KMS-11 (cell line): ENCODE measurements around the gene DPPA2.

Experiments used
- H2AFZ ChIP-seq: fragments of 200-600 bp; sonication (generic); 2 replicates; pipeline ENCODE4 v1.6.1; 2016; ENCODE audit warnings: antibody characterized with exemption, mixed run types, low read depth
- H3K27ac ChIP-seq: fragments of 200-600 bp; sonication (generic); 2 replicates; pipeline ENCODE4 v1.6.1; 2016; ENCODE audit warnings: mild to moderate bottlenecking, mixed run types
- H3K27me3 ChIP-seq: fragments of 200-600 bp; sonication (generic); 2 replicates; pipeline ENCODE4 v1.6.1; 2017; ENCODE audit warnings: mild to moderate bottlenecking, low read depth, mixed run types, moderate library complexity; ENCODE audit not compliant: insufficient read depth
- H3K36me3 ChIP-seq: fragments of 200-600 bp; sonication (generic); 2 replicates; pipeline ENCODE4 v1.6.1; 2017; ENCODE audit warnings: mild to moderate bottlenecking, mixed run types; ENCODE audit not compliant: insufficient read depth
- H3K4me1 ChIP-seq: fragments of 200-600 bp; sonication (generic); 2 replicates; pipeline ENCODE4 v1.6.1; 2016; ENCODE audit warnings: mild to moderate bottlenecking, low read depth, mixed run types; ENCODE audit not compliant: poor library complexity, severe bottlenecking
- H3K4me2 ChIP-seq: fragments of 200-600 bp; sonication (generic); 2 replicates; pipeline ENCODE4 v1.7.0; 2016; ENCODE audit warnings: mild to moderate bottlenecking, mixed run types
- H3K4me3 ChIP-seq: fragments of 200-600 bp; sonication (generic); IDR thresholded peaks from 2 replicates; pipeline ENCODE4 v1.6.1; 2017; ENCODE audit warnings: low read depth, low read length, mixed read lengths; ENCODE audit not compliant: insufficient read depth
- H3K79me2 ChIP-seq: fragments of 200-600 bp; sonication (generic); 2 replicates; pipeline ENCODE4 v1.6.1; 2016; ENCODE audit warnings: low read depth, mixed run types; ENCODE audit not compliant: insufficient read depth
- H3K9ac ChIP-seq: fragments of 200-600 bp; sonication (generic); 2 replicates; pipeline ENCODE4 v1.6.1; 2016; ENCODE audit warnings: mild to moderate bottlenecking, mixed run types
- H4K20me1 ChIP-seq: fragments of 200-600 bp; sonication (generic); 2 replicates; pipeline ENCODE4 v1.6.1; 2016; ENCODE audit warnings: mild to moderate bottlenecking, mixed run types; ENCODE audit not compliant: insufficient read depth
- CTCF ChIP-seq: fragments of 200-600 bp; sonication (generic); conservative IDR thresholded peaks from 2 replicates; pipeline ENCODE4 v1.6.1; 2017; ENCODE audit warnings: low read depth, mild to moderate bottlenecking, antibody characterized with exemption, low read length, moderate library complexity, mixed read lengths

DPPA2 gene

GRCh38 chr3:109356442-109357155 is 40.3 kb upstream of the DPPA2 start:
- no peak overlapping the region for H3K4me3 ChIP-seq
- no peak overlapping the region for H3K27ac ChIP-seq
- no peaks in the 10 kb centered on the region for H4K20me1 ChIP-seq
- no peaks in the 10 kb centered on the region for H3K27me3 ChIP-seq
- H2AFZ ChIP-seq, result no peak overlapping the region
- no peaks in the 10 kb centered on the region for H3K4me1 ChIP-seq
- no peaks in the 10 kb centered on the region for H3K79me2 ChIP-seq
- H3K4me2 ChIP-seq, result no peak overlapping the region
- no peak for TF ChIP-seq CTCF
- H3K36me3 ChIP-seq, result no peaks in the 10 kb centered on the region
- no peak overlapping the region for H3K9ac ChIP-seq

GRCh38 chr3:109355625-109356441 is 39.5 kb upstream of the DPPA2 start:
- Histone ChIP-seq H3K36me3 (no peaks in the 10 kb centered on the region), H2AFZ (no peak overlapping the region), H3K4me1 (no peaks in the 10 kb centered on the region), H3K79me2 (no peaks in the 10 kb centered on the region), H3K9ac (no peak overlapping the region), H3K27me3 (no peaks in the 10 kb centered on the region), H3K27ac (no peak overlapping the region), H3K4me3 (no peak overlapping the region), H4K20me1 (no peaks in the 10 kb centered on the region), H3K4me2 (no peak overlapping the region)
- no peak for TF ChIP-seq CTCF

GRCh38 chr3:109353057-109353456 is 36.7 kb upstream of the DPPA2 start:
- H3K4me1 ChIP-seq, result no peaks in the 10 kb centered on the region

GRCh38 chr3:109351231-109351630 is 34.9 kb upstream of the DPPA2 start:
- H4K20me1 ChIP-seq, result no peaks in the 10 kb centered on the region
- H3K36me3 ChIP-seq, result no peaks in the 10 kb centered on the region
- no peak overlapping the region for H2AFZ ChIP-seq
- H3K27me3 ChIP-seq, result no peaks in the 10 kb centered on the region
- no peak overlapping the region for H3K4me2 ChIP-seq
- H3K4me1 ChIP-seq, result peaks cover 5% of the 10 kb centered on the region
- H3K27ac ChIP-seq, result no peak overlapping the region
- no peak overlapping the region for H3K4me3 ChIP-seq
- no peak for TF ChIP-seq CTCF
- no peaks in the 10 kb centered on the region for H3K79me2 ChIP-seq
- no peak overlapping the region for H3K9ac ChIP-seq

More at GRCh38 chr3:109353057-109353456, 36.7 kb upstream of the DPPA2 start:
- no peaks in the 10 kb centered on the region for H3K36me3 ChIP-seq
- H3K9ac ChIP-seq, result no peak overlapping the region
- no peak overlapping the region for H2AFZ ChIP-seq
- H4K20me1 ChIP-seq, result no peaks in the 10 kb centered on the region
- no peak overlapping the region for H3K27ac ChIP-seq
- no peak for TF ChIP-seq CTCF
- no peaks in the 10 kb centered on the region for H3K79me2 ChIP-seq
- no peaks in the 10 kb centered on the region for H3K27me3 ChIP-seq
- no peak overlapping the region for H3K4me2 ChIP-seq
- no peak overlapping the region for H3K4me3 ChIP-seq
